ENCODE data around the gene PDZD2. TPM values are rescaled to one million over a fixed set of nuclear protein-coding genes. Genes with fewer than 3 reads are reported as not detected.

PDZD2 gene
- total RNA-seq, 1 experiment from 2014 or later: 2.2 TPM

DNA sequence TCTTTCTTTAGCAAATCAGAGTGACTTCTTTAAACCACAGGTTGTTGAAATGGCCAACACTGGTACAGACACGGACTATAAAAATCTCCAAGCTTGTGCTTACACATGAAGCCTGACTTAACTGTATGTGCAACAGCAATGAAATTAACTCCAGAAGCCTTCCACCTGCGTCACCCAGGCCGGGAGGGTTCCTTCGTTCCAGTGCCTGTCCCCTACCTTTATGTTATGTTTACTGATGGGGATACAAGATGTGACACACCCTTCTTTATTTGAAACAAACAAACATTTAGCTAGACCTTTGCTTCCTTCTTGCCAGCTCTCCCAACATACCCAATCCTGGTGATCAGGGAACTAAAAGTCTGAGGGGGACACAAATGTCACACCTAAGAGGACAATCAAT is 469.2 kb downstream of the PDZD2 start:
- H3K9me3 ChIP-seq (ENCODE audit: low read depth, low read length, poor library complexity, severe bottlenecking): no peaks in the 10 kb centered on the region
- DNase-seq (ENCODE audit: low spot score): no peak
- CTCF ChIA-PET: no interaction called here
- H3K36me3 ChIP-seq (ENCODE audit: insufficient read depth, low read length, poor library complexity, severe bottlenecking): peaks cover 56% of the 10 kb centered on the region
- no TSS peak for BruUV-seq (replicated peaks)
- no peak overlapping the region for H3K27ac ChIP-seq (ENCODE audit: low read depth, low read length, poor library complexity, severe bottlenecking)
- no peaks in the 10 kb centered on the region for H3K4me1 ChIP-seq (ENCODE audit: insufficient read depth, low read length, poor library complexity, severe bottlenecking)
- no peak overlapping the region for H3K4me3 ChIP-seq (ENCODE audit: low read depth, low read length, poor library complexity, severe bottlenecking)
- intact Hi-C loops (cut with micrococcal nuclease; ENCODE audit: unreplicated experiment): no loop called here
- no peaks in the 10 kb centered on the region for H3K27me3 ChIP-seq (replicated peaks; ENCODE audit: insufficient read depth, low read depth, low read length, poor library complexity)
- POLR2A ChIA-PET (ENCODE audit: low non-redundant PET): no interaction called here
- TF ChIP-seq, protein P1, sequence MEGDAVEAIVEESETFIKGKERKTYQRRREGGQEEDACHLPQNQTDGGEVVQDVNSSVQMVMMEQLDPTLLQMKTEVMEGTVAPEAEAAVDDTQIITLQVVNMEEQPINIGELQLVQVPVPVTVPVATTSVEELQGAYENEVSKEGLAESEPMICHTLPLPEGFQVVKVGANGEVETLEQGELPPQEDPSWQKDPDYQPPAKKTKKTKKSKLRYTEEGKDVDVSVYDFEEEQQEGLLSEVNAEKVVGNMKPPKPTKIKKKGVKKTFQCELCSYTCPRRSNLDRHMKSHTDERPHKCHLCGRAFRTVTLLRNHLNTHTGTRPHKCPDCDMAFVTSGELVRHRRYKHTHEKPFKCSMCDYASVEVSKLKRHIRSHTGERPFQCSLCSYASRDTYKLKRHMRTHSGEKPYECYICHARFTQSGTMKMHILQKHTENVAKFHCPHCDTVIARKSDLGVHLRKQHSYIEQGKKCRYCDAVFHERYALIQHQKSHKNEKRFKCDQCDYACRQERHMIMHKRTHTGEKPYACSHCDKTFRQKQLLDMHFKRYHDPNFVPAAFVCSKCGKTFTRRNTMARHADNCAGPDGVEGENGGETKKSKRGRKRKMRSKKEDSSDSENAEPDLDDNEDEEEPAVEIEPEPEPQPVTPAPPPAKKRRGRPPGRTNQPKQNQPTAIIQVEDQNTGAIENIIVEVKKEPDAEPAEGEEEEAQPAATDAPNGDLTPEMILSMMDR (conservative IDR thresholded peaks at IDR 0.05; ENCODE audit: low read depth, low read length): no peak
- TF ChIP-seq EZH2 (IDR thresholded peaks at IDR 0.05; ENCODE audit: borderline replicate concordance, low read depth, low read length, poor library complexity, severe bottlenecking): no peak

DNA sequence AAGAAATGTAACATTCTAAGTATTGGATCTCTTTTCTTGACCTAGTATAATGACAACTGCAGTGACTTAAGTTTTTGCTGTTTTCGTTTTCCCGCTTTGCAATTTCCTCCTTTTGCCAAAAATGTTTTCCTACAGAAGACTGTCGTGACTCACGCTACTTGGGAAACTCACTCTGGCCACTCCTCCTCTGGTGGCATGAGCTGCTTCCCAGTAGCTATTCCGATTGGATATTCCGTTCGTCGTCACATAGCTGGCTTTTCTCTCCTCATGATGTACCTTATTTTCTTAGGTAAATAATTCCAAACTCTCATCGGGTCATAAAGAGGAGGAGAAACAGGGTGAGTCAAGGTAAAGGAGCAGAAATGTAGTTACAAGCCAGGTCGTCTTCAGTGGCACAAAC is 470.3 kb downstream of the PDZD2 start:
- Histone ChIP-seq H3K4me3 (ENCODE audit: low read depth, low read length, poor library complexity, severe bottlenecking) (no peak overlapping the region), H3K36me3 (ENCODE audit: insufficient read depth, low read length, poor library complexity, severe bottlenecking) (peaks cover 61% of the 10 kb centered on the region), H3K27ac (ENCODE audit: low read depth, low read length, poor library complexity, severe bottlenecking) (no peak overlapping the region), H3K4me1 (ENCODE audit: insufficient read depth, low read length, poor library complexity, severe bottlenecking) (no peaks in the 10 kb centered on the region), H3K9me3 (ENCODE audit: low read depth, low read length, poor library complexity, severe bottlenecking) (no peaks in the 10 kb centered on the region), H3K27me3 (replicated peaks; ENCODE audit: insufficient read depth, low read depth, low read length, poor library complexity) (no peaks in the 10 kb centered on the region)
- POLR2A ChIA-PET (ENCODE audit: low non-redundant PET): no interaction called here
- BruUV-seq (replicated peaks): no TSS peak
- no peak for TF ChIP-seq EZH2 (IDR thresholded peaks at IDR 0.05; ENCODE audit: borderline replicate concordance, low read depth, low read length, poor library complexity, severe bottlenecking)
- DNase-seq (ENCODE audit: low spot score): no peak
- intact Hi-C loops (cut with micrococcal nuclease; ENCODE audit: unreplicated experiment): no loop called here
- CTCF ChIA-PET: no interaction called here

DNA sequence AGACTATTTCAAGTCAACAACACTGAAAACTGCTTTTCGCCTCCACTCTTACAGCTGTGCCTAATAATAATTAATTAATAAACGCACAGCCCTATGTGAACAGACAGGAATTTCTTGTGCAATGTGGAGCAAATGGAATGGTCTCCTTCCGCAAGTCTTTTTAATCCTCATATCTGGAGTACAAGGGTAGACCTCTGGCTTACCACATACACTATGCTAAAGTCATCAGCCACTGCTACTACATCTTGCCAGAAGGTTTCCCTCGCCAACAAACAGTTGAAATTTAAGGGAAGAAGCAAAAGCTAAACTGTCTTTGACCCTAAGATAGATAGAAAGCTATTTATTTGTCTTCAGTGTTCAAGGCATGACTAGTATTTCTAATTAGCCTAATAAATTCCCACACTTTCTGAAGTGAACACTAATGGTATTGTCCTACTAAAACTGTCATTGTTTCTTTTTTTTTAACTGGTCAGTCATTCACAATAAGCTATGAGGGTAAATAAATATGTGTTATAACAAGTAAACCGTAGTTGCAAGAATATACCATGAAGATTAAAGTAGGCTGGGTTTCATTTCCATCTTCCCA is 471.3 kb downstream of the PDZD2 start:
- TF ChIP-seq, protein P1 (conservative IDR thresholded peaks at IDR 0.05; ENCODE audit: low read depth, low read length): no peak
- no peak for TF ChIP-seq EZH2 (IDR thresholded peaks at IDR 0.05; ENCODE audit: borderline replicate concordance, low read depth, low read length, poor library complexity, severe bottlenecking)
- DNase-seq (ENCODE audit: low spot score): no peak
- H3K4me3 ChIP-seq (ENCODE audit: low read depth, low read length, poor library complexity, severe bottlenecking): no peak overlapping the region
- peaks cover 54% of the 10 kb centered on the region for H3K36me3 ChIP-seq (ENCODE audit: insufficient read depth, low read length, poor library complexity, severe bottlenecking)
- no peaks in the 10 kb centered on the region for H3K9me3 ChIP-seq (ENCODE audit: low read depth, low read length, poor library complexity, severe bottlenecking)
- H3K27me3 ChIP-seq (replicated peaks; ENCODE audit: insufficient read depth, low read depth, low read length, poor library complexity): no peaks in the 10 kb centered on the region
- BruUV-seq (replicated peaks): no TSS peak
- H3K4me1 ChIP-seq (ENCODE audit: insufficient read depth, low read length, poor library complexity, severe bottlenecking): no peaks in the 10 kb centered on the region
- intact Hi-C loops (cut with micrococcal nuclease; ENCODE audit: unreplicated experiment): no loop called here
- ChIA-PET CTCF (no interaction called here), POLR2A (ENCODE audit: low non-redundant PET) (no interaction called here)
- H3K27ac ChIP-seq (ENCODE audit: low read depth, low read length, poor library complexity, severe bottlenecking): no peak overlapping the region

DNA sequence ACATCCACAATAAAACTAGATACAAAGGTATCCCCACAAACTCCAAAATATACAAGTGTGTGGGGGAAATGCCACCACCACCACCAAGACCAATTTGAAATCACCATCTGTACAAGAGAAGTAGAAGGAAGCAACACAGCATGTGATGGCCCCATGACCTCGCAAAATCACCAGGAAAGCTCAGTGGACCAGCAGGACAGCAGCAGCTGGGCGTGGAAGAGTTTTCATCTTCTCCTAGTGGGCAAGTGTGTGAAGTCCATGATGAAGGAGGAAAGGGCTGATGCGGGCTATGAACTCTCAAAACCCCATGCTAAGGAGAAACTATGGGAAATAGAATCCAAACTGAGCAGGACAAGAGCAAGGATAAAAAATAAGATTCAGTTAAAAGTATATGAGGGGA is 477.1 kb downstream of the PDZD2 start:
- BruUV-seq (replicated peaks): no TSS peak
- CTCF ChIA-PET: no interaction called here
- H3K4me1 ChIP-seq (ENCODE audit: insufficient read depth, low read length, poor library complexity, severe bottlenecking): no peaks in the 10 kb centered on the region
- H3K36me3 ChIP-seq (ENCODE audit: insufficient read depth, low read length, poor library complexity, severe bottlenecking): peaks cover 27% of the 10 kb centered on the region
- no peak overlapping the region for H3K4me3 ChIP-seq (ENCODE audit: low read depth, low read length, poor library complexity, severe bottlenecking)
- peak; percentile 31 for DNase-seq (ENCODE audit: low spot score)
- TF ChIP-seq EZH2 (IDR thresholded peaks at IDR 0.05; ENCODE audit: borderline replicate concordance, low read depth, low read length, poor library complexity, severe bottlenecking): no peak
- TF ChIP-seq, protein P1 (conservative IDR thresholded peaks at IDR 0.05; ENCODE audit: low read depth, low read length): no peak
- intact Hi-C loops (cut with micrococcal nuclease; ENCODE audit: unreplicated experiment): no loop called here
- POLR2A ChIA-PET (ENCODE audit: low non-redundant PET): no interaction called here
- H3K27ac ChIP-seq (ENCODE audit: low read depth, low read length, poor library complexity, severe bottlenecking): peak overlapping the region; percentile 6
- no peaks in the 10 kb centered on the region for H3K27me3 ChIP-seq (replicated peaks; ENCODE audit: insufficient read depth, low read depth, low read length, poor library complexity)
- no peaks in the 10 kb centered on the region for H3K9me3 ChIP-seq (ENCODE audit: low read depth, low read length, poor library complexity, severe bottlenecking)
